B cell (primary cell): Measurements from ENCODE around the gene UMODL1.

ENCODE experiments used
- EZH2 ChIP-seq: IDR thresholded peaks from 2 replicates; pipeline ENCODE4 v1.6.1; 2012; ENCODE audit warnings: borderline replicate concordance, low read depth, mild to moderate bottlenecking, moderate library complexity, low read length; ENCODE audit not compliant: insufficient read depth, poor library complexity, severe bottlenecking
- TF ChIP-seq, protein P1 (sequence below): fragments of 200-600 bp; IDR thresholded peaks from one replicate; pipeline ENCODE4 v1.8.0; 2022; ENCODE audit warnings: antibody characterized with exemption, mild to moderate bottlenecking

DNA sequence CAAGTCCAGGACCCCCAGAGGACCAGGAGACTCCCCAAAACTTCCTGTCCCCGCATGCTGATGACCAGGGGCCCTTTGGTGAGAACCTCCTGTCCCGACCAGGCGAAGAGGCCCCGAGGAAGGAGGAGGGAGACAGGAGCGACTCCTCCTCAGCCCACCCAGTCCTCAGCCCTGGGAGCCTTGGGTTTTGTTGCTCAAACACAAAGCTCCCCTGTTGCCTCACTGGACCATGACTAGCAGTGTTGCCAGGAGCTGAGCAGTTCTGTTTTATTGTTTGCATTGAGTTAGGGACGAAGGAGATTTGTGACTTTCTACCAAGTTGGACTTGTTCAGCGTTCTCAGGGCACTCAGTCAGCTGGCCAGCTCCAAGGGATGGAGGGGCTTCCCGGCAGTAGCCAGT is 10.0 kb downstream of the UMODL1 start:
- TF ChIP-seq, protein P1, sequence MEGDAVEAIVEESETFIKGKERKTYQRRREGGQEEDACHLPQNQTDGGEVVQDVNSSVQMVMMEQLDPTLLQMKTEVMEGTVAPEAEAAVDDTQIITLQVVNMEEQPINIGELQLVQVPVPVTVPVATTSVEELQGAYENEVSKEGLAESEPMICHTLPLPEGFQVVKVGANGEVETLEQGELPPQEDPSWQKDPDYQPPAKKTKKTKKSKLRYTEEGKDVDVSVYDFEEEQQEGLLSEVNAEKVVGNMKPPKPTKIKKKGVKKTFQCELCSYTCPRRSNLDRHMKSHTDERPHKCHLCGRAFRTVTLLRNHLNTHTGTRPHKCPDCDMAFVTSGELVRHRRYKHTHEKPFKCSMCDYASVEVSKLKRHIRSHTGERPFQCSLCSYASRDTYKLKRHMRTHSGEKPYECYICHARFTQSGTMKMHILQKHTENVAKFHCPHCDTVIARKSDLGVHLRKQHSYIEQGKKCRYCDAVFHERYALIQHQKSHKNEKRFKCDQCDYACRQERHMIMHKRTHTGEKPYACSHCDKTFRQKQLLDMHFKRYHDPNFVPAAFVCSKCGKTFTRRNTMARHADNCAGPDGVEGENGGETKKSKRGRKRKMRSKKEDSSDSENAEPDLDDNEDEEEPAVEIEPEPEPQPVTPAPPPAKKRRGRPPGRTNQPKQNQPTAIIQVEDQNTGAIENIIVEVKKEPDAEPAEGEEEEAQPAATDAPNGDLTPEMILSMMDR = no peak
- no peak for TF ChIP-seq EZH2
